Stimulated activated memory B cell treated with anti-CD40 and anti-IgM and Interleukin-4, amounts not matched to agents 10 μg/mL and 1 μg/mL and 100 μg/mL, for 72 hours (primary cell): ENCODE data around the gene DOC2A.
A peak's percentile ranks its signal among the peaks of the same experiment; 100 is the strongest.

Source experiments
- ATAC-seq: fragments of 150-1000 bp; cut with Tn5 transposase; 2 replicates; pipeline ENCODE4 v1.10.0; 2021
- H3K27ac Mint-ChIP-seq: one replicate; pipeline ENCODE4 v1.8.0; 2022; ENCODE audit warnings: mild to moderate bottlenecking, mixed read lengths
- H3K27me3 Mint-ChIP-seq: one replicate; pipeline ENCODE4 v1.8.0; 2022; ENCODE audit warnings: mixed read lengths
- H3K36me3 Mint-ChIP-seq: one replicate; pipeline ENCODE4 v1.8.0; 2022; ENCODE audit warnings: mixed read lengths
- H3K4me1 Mint-ChIP-seq: one replicate; pipeline ENCODE4 v1.8.0; 2022; ENCODE audit warnings: mixed read lengths
- H3K4me3 Mint-ChIP-seq: one replicate; pipeline ENCODE4 v1.8.0; 2022; ENCODE audit warnings: mild to moderate bottlenecking, moderate library complexity, mixed read lengths
- H3K9me3 Mint-ChIP-seq: one replicate; pipeline ENCODE4 v1.8.0; 2022; ENCODE audit warnings: mixed read lengths

Gene DOC2A

DNA sequence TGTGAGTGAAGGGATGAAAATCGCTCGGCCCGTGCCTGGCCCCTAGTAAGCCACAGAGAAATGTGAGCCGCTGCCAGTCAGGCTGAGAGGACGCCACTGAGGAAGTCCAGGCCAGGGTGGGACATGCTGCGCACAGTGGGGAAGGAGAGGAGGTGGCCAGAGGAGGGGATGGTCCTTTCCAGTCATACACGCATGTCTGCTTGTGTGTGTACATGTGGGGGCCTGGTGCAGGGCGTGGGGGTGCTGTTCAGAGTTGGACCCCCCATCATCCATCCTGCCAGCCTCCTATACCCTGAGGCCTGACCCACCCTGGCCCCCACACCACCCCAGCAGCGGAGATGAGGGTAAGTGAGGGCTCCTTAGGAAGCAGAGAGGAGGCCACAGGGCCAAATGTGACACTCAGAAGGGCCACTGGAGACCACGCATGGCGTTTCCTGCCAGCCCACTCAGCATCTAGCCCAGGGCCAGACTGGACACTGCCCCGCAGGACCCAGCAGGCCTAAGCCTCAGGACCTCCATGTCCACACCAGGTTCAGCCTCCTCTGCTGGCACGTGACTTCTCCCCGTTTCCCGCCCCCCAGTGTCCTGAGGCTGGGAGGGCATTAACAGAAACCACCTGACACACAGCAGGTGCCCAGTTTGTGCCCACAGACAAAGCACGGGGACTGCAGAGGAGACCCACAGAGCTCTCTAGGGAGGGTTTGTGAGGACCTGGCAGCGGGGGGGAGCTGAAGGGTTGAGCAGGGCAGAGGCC lies 7.0 kb downstream of the DOC2A start:
- Mint-ChIP-seq H3K27me3 (peaks cover 10% of the 10 kb centered on the region), H3K36me3 (peaks cover 29% of the 10 kb centered on the region), H3K27ac (no peak overlapping the region), H3K4me1 (peaks cover 28% of the 10 kb centered on the region), H3K9me3 (no peaks in the 10 kb centered on the region), H3K4me3 (no peak overlapping the region)
- no peak for ATAC-seq

DNA sequence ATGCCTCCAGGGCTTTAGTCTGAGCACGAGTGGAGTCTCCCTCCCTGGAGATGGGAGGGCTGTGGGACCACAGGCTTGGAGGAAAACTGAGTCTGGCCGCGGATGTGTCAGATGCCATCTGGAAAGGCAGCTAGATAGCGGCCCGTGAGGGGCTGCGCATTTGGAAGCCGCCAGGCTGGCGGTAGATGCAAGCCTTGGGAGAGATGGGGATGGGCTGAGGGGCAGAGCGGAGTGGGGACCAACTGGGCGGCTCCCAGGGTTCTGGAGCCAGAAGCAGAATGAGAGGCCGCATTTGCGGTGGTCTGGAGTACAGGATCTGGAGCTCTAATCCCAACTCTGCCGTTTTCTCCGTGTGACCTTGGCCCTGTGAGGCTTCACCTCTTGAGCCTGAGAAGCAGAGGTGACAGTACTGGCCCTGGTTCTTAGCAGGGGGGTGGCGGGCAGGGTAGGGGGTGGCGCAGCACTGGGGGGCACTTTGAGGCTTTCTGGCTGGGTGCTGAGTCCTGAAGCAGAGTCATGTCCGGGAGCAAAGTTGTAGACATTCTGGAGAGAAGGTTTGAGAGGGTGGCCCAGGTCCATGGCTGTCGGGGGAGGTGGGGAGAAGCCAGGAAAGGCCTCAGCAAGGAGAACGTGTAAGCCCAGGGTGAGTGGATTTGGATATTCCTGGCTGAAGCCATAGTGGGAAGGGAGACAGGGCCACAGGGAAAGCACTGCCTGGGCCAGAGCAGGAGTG lies 8.0 kb downstream of the DOC2A start:
- ATAC-seq: no peak
- Mint-ChIP-seq H3K36me3 (peaks cover 29% of the 10 kb centered on the region), H3K9me3 (no peaks in the 10 kb centered on the region), H3K4me3 (no peak overlapping the region), H3K27ac (no peak overlapping the region), H3K4me1 (peaks cover 28% of the 10 kb centered on the region), H3K27me3 (peaks cover under 1% of the 10 kb centered on the region)

DNA sequence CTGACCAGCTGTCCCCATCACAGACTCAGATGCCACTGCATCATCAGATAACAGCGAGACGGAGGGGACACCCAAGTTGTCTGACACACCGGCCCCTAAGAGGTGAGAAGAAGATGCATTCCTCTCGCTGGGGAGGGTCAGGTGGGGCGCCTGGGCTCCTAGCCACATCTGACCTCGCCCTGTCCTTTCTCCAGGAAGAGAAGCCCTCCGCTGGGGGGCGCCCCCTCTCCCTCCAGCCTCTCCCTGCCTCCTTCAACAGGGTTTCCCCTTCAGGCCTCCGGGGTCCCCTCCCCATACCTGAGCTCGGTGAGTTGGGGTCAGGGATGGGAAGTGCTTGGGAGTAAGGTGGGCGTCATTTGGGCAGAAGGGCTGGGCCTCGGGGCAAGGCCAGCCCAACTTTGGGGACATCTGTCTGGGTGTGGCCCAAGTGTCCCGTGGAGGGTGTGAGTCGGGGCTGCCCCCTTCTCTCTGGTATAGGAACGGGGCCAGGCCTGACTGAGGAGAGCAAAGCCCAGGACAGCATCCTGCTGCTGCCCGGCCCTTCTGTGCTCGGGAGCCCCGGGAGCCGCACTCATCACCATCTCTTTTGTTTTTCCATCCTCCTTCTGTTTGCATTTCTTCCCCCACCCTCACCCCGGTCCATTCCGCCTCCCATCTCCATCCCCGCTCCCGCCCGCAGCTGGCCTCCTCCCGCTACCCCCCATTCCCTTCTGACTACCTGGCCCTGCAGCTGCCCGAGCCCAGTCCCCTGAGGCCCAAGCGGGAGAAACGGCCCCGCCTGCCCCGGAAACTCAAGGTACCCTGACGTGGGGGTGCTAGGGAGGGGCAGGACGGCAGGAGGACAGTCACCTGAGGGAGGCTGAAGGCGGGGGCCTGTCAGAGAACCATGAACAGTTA lies 9.8 kb downstream of the DOC2A start:
- Mint-ChIP-seq H3K36me3 (peaks cover 29% of the 10 kb centered on the region), H3K9me3 (no peaks in the 10 kb centered on the region), H3K4me3 (no peak overlapping the region), H3K4me1 (peaks cover 40% of the 10 kb centered on the region), H3K27ac (no peak overlapping the region), H3K27me3 (no peaks in the 10 kb centered on the region)
- ATAC-seq: no peak

DNA sequence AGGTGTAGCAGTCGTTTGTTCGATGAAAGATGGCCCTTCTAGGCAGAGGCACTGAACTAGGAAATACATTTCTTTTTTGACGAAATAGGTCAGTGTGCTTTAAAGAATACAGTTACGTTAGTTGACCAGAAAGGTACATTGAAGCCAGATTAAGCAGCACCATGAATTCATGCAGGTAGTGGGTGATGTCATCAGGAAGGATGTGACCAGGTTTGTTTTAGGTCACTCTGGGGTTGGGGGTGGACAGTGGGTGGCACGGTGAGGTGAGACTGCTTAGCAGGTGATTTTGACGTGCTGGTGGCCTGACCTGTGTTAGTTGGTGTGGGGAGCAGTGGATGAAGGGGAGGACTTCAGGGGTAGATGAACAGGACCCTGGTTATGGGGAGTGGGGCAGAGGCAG lies 11.2 kb downstream of the DOC2A start:
- Mint-ChIP-seq H3K27ac (no peak overlapping the region), H3K4me1 (peaks cover 45% of the 10 kb centered on the region), H3K36me3 (peaks cover 30% of the 10 kb centered on the region)

DNA sequence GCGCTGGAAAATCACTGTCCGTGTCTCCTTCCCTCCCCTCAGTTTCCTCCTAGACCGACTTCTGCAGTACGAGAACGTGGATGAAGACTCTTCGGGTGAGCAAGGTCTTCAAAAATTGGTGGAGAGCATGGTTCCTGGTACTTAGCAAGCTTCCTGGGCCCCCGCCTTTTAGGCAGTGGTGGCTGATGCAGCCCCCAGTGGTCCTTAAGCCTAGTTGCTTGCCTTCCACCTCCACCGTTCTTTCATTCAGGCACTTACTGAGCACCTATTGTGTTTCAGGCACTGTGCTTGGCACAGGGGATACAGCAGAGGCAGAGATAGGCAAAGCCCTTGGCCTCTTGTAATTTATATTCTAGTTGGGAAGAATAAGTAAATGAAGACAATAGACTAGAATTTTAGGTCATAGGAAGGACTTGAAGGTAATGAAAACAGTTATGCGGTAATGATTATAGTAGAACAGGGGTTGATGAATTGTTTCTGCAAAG lies 14.0 kb downstream of the DOC2A start:
- Mint-ChIP-seq H3K27me3 (no peaks in the 10 kb centered on the region), H3K9me3 (no peaks in the 10 kb centered on the region), H3K4me3 (peak overlapping the region; percentile 97), H3K36me3 (peaks cover 30% of the 10 kb centered on the region), H3K27ac (peak overlapping the region; percentile 88), H3K4me1 (peaks cover 42% of the 10 kb centered on the region)
- ATAC-seq: no peak

More for the DNA sequence above, 11.2 kb downstream of the DOC2A start:
- no peaks in the 10 kb centered on the region for H3K27me3 Mint-ChIP-seq
- no peak for ATAC-seq
- no peak overlapping the region for H3K4me3 Mint-ChIP-seq
- H3K9me3 Mint-ChIP-seq: no peaks in the 10 kb centered on the region

DNA sequence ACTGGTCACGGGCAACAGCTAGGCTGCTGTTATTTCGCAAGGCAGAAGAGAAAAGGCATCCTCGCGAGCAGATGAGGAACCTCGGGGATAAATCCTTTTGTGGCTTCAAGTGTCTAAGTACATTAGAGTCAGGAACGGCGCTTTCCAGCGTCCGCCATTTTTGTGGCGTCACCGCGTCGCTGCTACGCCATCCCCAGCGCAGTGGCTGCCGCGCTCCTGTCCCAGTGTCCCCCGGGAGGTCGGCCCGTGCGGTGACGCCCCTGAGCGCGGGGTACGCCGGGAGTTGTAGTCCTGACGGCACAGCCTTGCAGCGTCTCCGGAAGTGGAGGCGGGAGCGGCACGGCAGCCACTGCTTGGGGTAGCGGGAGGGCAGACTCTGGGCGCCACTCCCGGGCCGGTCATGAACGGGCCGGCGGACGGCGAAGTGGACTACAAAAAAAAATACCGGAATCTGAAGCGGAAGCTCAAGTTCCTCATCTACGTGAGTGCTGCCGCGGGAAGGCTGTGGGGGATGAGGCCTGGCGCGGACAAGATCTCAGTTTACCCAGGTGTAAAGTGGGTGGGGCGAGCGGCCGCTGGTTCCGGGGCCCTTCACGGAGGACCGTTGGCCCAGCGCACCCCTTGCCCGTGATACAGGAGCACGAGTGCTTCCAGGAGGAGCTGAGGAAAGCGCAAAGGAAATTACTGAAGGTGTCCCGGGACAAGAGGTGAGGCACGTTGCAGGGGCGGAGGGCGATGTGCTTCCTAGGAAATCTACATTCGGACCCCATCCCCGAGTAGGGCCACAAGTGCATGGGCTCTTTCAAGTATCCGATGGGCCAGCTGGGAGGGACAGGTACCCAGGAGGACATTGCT lies 14.7 kb downstream of the DOC2A start, which contains the start of gene INO80E:
Gene INO80E (plus strand): TSS at position 331 of the 855 bp plus-strand sequence. CDS start 70 bp downstream, at position 401.
- peak within 1 kb of the TSS; percentile 97 for H3K4me3 Mint-ChIP-seq
- peaks cover 39% of the 10 kb centered on the region for H3K4me1 Mint-ChIP-seq
- peak; percentile 99 for ATAC-seq
- H3K9me3 Mint-ChIP-seq: no peaks in the 10 kb centered on the region
- peak within 1 kb of the TSS; percentile 88 for H3K27ac Mint-ChIP-seq
- H3K27me3 Mint-ChIP-seq: no peaks in the 10 kb centered on the region
- peaks cover 26% of the 10 kb centered on the region for H3K36me3 Mint-ChIP-seq

DNA sequence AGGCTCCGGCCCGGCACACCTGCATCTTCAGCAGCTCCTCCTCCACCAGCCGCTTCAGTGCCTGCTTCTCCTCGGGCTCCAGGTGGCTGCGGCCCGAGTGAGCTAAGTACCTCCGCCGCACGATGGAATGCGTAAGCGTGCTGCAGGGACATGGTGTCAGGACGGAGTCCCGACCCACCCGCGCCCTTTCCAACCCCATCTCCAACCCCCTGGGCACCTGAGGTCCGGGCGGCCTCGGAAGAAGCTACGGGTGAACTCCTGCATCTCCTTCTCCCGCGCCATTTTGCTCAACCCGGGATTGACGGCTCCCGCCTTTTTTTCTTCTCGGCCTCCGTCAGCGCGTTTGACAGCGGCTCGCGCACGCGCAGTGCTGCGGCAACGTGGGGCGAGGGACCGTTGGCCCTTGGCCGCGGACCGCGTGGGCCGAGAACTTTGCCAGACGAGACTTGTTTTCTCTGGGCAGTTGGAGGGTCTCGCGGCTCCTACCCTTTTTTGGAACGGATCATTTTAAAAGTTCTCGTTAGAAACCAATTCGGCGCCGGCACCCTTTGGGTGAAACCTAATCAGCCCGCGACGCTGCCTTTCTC lies 15.4 kb downstream of the DOC2A start, which contains the start of gene HIRIP3:
Gene HIRIP3 (minus strand): TSS at position 294 of the 587 bp plus-strand sequence. CDS start 12 bp downstream, at position 282.
- peak; percentile 81 for ATAC-seq
- Mint-ChIP-seq H3K36me3 (peaks cover 30% of the 10 kb centered on the region), H3K9me3 (no peaks in the 10 kb centered on the region), H3K27me3 (no peaks in the 10 kb centered on the region), H3K27ac (peak within 1 kb of the TSS; percentile 88), H3K4me1 (peaks cover 39% of the 10 kb centered on the region), H3K4me3 (peak within 1 kb of the TSS; percentile 97)

DNA sequence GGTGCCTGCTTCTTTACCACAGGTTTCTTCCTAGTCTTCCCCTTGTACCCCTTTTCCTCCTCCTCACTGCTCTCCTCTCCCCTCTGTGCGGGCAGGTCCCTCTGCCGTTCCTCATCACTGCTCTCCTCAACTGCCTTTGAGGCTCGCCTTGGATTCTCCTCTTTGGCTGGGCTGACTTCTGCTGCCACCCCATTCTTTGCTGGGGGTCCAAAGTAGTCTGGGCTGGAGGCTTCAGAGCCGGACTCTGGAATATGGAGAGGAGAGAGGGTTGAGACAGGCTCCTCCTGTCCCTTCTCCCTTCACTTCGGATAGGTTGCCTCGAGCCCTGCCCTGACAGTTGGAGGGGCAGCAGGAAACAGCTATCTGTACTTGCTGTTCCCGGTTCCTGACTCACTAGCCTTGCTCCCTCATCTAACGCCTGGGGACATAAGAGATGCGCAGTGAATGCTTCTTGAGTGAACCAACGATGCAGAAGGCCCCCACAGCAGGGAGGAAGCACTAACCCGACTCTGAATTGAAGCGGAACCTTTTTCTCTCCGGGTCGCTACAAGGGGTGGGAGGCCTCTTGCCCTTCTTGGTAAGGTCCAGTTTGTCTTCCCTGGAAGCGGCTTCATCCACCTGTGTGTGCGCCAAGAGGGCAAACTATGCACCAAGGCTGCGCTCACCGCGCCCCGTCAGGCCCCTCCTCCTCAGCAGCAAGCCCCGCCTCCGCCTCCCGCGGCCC lies 16.1 kb downstream of the DOC2A start:
- Mint-ChIP-seq H3K27ac (peak overlapping the region; percentile 88), H3K4me1 (peaks cover 38% of the 10 kb centered on the region), H3K27me3 (no peaks in the 10 kb centered on the region), H3K4me3 (peak overlapping the region; percentile 97), H3K36me3 (peaks cover 30% of the 10 kb centered on the region), H3K9me3 (no peaks in the 10 kb centered on the region)
- ATAC-seq: peak; percentile 72

DNA sequence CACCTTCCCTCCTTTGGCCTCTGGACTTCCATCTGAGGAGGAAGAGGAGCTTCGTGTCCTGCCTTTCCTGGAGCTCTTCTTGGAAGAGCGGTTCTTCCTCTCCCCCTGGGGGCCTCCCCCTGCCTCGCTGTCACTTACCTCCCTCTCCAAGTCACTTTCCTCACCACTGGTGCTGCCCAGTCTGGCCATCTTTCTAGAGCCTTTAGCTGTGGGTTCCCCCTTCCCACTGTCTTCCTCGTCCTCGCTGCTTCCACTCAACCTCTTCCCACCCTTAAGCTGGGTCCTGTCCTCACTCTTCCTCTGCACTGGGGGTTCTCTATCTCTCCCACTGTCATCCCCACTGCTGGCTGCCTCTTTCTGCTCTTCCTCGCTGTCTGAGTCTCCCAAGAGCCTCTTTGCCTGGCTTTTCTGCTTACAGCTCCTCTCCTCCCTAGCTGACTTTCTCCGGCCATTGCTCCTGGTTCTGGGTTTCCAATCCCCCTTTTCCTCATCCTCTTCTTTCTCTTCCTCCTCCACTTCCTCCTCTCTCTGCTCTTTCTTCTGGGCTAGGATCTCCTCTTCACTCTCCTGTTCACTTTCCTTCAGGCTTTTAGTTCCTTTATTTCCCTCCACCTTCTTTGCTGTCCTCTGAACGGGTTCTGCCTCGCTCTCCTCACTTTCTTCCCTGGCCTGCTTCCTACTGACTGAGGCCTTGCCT lies 16.8 kb downstream of the DOC2A start:
- Mint-ChIP-seq H3K36me3 (peaks cover 30% of the 10 kb centered on the region), H3K27ac (peak overlapping the region; percentile 88)

DNA sequence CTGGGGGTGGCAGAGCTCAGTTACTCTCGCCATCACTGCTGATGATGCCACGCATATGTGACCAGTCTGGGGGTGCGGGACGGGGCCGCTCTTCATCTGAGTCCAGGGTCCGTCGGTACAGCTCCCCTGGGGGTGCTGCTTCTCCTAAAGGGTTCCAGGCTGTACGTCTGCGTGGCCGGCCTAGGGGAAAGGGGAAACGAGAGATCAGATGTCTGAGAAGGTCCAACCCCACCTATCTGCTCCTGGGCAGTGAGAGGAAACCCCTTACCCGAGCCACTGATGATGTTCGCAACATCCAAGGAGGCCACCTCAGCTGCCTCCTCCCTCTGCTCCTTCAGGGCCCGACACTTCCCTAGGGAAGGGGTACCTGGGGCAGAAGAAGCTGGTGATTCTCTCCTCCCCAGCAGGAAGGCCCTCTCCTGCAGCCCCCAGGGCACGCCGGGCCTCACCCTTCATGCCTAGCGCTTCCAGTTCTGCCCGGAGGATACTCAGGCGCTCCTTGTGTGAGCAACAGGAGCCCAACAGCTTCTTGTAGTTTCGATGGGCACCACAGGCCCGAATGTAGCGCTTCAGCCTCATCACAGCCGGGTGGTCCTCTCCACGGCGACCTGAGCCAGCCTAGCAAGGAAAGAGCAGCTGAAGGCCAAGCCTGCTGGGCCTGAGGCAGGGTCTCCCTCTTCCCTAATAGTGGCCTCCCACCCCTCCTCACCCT lies 17.5 kb downstream of the DOC2A start:
- Mint-ChIP-seq H3K4me3 (no peak overlapping the region), H3K27ac (no peak overlapping the region), H3K36me3 (peaks cover 33% of the 10 kb centered on the region), H3K4me1 (peaks cover 30% of the 10 kb centered on the region), H3K27me3 (no peaks in the 10 kb centered on the region), H3K9me3 (no peaks in the 10 kb centered on the region)
- ATAC-seq: no peak

More for the DNA sequence above, 16.8 kb downstream of the DOC2A start:
- Mint-ChIP-seq H3K4me1 (peaks cover 31% of the 10 kb centered on the region), H3K9me3 (no peaks in the 10 kb centered on the region), H3K4me3 (peak overlapping the region; percentile 97), H3K27me3 (no peaks in the 10 kb centered on the region)
- ATAC-seq: no peak

DNA sequence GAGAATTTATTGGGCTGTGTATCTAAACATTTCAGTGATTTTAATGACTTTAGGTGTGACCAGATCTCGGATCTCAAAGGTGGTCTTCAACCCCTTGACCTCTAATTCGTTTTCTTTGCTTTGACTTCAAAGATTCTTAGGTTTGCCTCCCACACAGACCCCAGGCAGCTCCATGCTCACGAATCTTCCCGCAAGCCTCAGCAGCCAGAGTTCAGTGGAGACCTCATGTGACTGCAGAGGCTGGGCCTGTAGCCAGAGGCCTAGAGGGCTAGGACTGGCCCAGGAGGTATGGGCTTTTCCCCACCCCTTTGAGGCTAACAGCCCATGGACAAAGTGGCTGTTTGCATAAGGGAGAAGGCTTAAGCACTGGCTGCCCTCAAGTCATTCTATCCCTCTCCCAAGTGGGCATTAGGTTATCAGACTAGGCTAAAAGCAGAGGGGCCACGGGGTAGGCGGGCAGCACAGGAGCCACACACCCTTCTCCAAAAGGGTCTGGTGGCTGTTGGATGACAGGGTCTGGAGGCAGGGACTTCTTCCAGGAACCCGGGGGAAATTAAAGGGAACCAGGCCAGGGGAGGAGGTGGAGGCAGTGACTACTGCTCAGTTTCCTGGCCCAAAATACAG lies 18.4 kb downstream of the DOC2A start:
- peaks cover 30% of the 10 kb centered on the region for H3K4me1 Mint-ChIP-seq
- H3K27me3 Mint-ChIP-seq: no peaks in the 10 kb centered on the region
- H3K36me3 Mint-ChIP-seq: peaks cover 40% of the 10 kb centered on the region
- no peaks in the 10 kb centered on the region for H3K9me3 Mint-ChIP-seq
- ATAC-seq: no peak
- H3K4me3 Mint-ChIP-seq: no peak overlapping the region
- H3K27ac Mint-ChIP-seq: no peak overlapping the region

DNA sequence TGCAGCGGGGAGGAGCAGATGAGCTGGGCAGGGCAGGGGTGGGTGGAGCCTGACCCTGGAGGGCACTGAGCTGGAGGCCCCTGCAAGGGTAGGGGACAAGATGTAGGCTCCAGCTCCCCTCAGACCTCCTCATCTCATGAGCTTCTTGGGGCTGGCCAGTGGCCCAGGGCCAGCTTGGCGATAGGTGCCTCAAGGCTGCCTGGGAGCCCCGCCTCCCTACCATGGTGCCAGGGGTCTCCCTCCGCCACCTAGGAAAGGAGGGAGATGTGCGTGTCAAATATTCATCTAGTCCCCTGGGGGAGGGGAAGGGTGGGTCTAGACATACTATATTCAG lies 19.3 kb downstream of the DOC2A start:
- no peak for ATAC-seq
- Mint-ChIP-seq H3K36me3 (peaks cover 43% of the 10 kb centered on the region), H3K4me1 (peaks cover 24% of the 10 kb centered on the region), H3K27me3 (no peaks in the 10 kb centered on the region), H3K27ac (no peak overlapping the region), H3K4me3 (no peak overlapping the region), H3K9me3 (no peaks in the 10 kb centered on the region)
